ENCODE measurements around the gene SFMBT2.
A peak's percentile ranks its signal among the peaks of the same experiment; 100 is the strongest.

The SFMBT2 gene

GRCh38 chr10:7121154-7121797 is 289.6 kb downstream of the SFMBT2 start:
- DNase-seq: peak; percentile 61

DNA sequence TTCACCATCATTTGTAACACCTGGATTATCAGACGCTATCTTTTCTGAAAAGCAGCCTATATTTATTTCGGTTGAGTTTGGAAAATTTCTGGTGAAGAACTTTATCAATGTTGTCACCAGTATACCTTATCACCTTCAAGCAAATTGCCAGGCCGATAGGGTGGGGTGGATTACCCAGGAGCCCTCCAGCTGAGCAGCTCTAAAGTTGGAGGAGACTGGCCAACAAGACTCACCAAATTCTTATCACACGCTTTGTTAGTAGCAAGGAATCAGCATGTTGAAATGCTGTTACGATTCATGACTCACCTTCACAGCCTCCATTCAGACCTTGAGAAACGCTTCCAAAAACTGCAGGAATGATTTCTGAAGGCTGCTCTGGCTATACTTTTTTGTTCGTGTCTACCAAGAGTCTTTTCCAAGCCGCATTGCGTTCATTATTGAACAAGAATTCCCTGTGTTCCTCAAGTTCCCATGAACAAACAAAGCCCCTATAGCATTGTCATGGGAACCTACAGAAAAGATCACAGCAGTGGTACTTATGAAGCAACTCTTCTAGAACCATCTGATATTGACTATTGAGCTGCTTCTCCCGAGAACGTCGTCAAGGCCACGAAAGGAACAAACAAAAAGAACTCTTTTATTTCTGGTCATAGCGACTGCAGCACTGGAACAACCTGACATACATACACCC is 291.4 kb downstream of the SFMBT2 start:
- DNase-seq: no peak

- DNase-seq: no peak
These were observed 292.8 kb downstream of the SFMBT2 start for GRCh38 chr10:7117806-7118674.

DNA sequence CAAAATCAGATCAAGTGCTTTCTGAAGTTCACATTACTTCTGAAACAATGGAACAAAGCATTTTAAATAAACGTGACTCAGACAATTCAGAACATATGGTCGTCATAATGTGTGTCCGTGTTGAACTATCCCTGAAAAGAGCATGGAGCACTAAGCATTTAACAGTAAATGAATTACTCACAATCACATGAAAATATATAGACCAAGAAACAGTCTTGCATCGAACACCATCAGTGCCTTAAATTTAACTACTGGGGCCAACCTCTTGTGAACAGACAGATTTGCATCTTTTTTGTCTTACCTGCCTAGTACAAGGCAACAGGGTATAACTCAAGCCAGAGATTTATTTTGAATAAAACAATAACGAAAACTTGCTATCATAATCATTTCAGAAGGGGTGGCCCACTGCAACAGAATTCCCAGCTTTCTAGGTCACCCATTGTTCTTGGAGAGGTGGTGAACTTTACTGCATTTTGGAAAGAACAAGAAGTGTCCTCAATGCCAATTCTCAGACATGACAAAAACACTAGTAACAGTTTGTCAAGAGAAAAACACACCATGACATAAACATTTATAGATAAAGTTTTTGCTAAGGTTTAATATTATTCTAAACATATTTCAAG is 293.5 kb downstream of the SFMBT2 start:
- DNase-seq: no peak

GRCh38 chr10:7111561-7111960 is 299.3 kb downstream of the SFMBT2 start:
- DNase-seq: no peak

- DNase-seq: no peak
These were observed 299.7 kb downstream of the SFMBT2 start for GRCh38 chr10:7111089-7111488.
